ENCODE results near the gene SETD1A. TPM values are rescaled to one million over a fixed set of nuclear protein-coding genes. Genes with fewer than 3 reads are reported as not detected.
A peak's percentile ranks its signal among the peaks of the same experiment; 100 is the strongest.

SETD1A gene
- total and polyA plus RNA-seq, 5 experiments from 2014 or later = 0.35 to 44.3 (median 2.0) TPM

- no peak for ATAC-seq
- Mint-ChIP-seq H3K27ac (peak overlapping the region in 4 of 10 donors; percentile 41 to 78 (median 74)), H3K36me3 (no peaks in the 10 kb centered on the region), H3K27me3 (no peaks in the 10 kb centered on the region), H3K4me3 (peak overlapping the region in 1 of 10 donors; percentile 30), H3K4me1 (peaks cover 3 to 12% (median 8%) of the 10 kb centered on the region in 4 donors), H3K9me3 (no peaks in the 10 kb centered on the region)
- no peak for DNase-seq
- POLR2A ChIA-PET = interaction anchor here (1.2 kb wide), 1 partner anchor 119 kb away, joined by 3 read pairs; the partner anchor contains the start of gene KAT8
Observed at GRCh38 chr16:30998852-30999761, 41.6 kb downstream of the SETD1A start.

- POLR2A ChIA-PET = no interaction called here
- no peak for ATAC-seq
- no peak overlapping the region for H3K27ac Mint-ChIP-seq
- H3K27me3 Mint-ChIP-seq = no peaks in the 10 kb centered on the region
- H3K36me3 Mint-ChIP-seq = no peaks in the 10 kb centered on the region
- H3K9me3 Mint-ChIP-seq = no peaks in the 10 kb centered on the region
- DNase-seq = no peak
- peaks cover 3 to 8% (median 8%) of the 10 kb centered on the region in 4 donors for H3K4me1 Mint-ChIP-seq
- no peak overlapping the region for H3K4me3 Mint-ChIP-seq
Observed at GRCh38 chr16:31000671-31001382, 43.3 kb downstream of the SETD1A start.

- Mint-ChIP-seq H3K9me3 (no peaks in the 10 kb centered on the region), H3K27ac (no peak overlapping the region), H3K4me1 (peaks cover 1 to 3% (median 3%) of the 10 kb centered on the region in 4 donors), H3K4me3 (no peak overlapping the region), H3K27me3 (no peaks in the 10 kb centered on the region), H3K36me3 (no peaks in the 10 kb centered on the region)
- ATAC-seq (no peak), DNase-seq (no peak)
- POLR2A ChIA-PET = no interaction called here
Observed at GRCh38 chr16:31001507-31002249, 44.1 kb downstream of the SETD1A start.

- Mint-ChIP-seq H3K27me3 (no peaks in the 10 kb centered on the region), H3K9me3 (no peaks in the 10 kb centered on the region), H3K4me1 (peaks cover 0 to 1% (median 0%) of the 10 kb centered on the region in 4 donors), H3K27ac (no peak overlapping the region), H3K36me3 (no peaks in the 10 kb centered on the region), H3K4me3 (no peak overlapping the region)
- POLR2A ChIA-PET = interaction anchor here (0.6 kb wide), 1 partner anchor 8 kb away, joined by 5 read pairs; no protein-coding TSS in a partner anchor
- ATAC-seq = no peak
- DNase-seq = no peak
Observed at GRCh38 chr16:31002250-31002700, 44.7 kb downstream of the SETD1A start.

GRCh38 chr16:31002862-31003341 lies 45.3 kb downstream of the SETD1A start:
- no peak overlapping the region for H3K4me3 Mint-ChIP-seq
- peaks cover 0 to 1% (median 0%) of the 10 kb centered on the region in 4 donors for H3K4me1 Mint-ChIP-seq
- ATAC-seq = no peak
- POLR2A ChIA-PET = no interaction called here
- H3K27me3 Mint-ChIP-seq = no peaks in the 10 kb centered on the region
- no peak for DNase-seq
- peak overlapping the region in 1 of 10 donors; percentile 55 for H3K27ac Mint-ChIP-seq
- no peaks in the 10 kb centered on the region for H3K36me3 Mint-ChIP-seq
- H3K9me3 Mint-ChIP-seq = no peaks in the 10 kb centered on the region

GRCh38 chr16:31003744-31004143 lies 46.2 kb downstream of the SETD1A start:
- H3K4me1 Mint-ChIP-seq = peaks cover 0 to 1% (median 0%) of the 10 kb centered on the region in 4 donors
- POLR2A ChIA-PET = no interaction called here
- no peak for DNase-seq
- peak overlapping the region in 1 of 10 donors; percentile 57 for H3K27ac Mint-ChIP-seq
- H3K36me3 Mint-ChIP-seq = no peaks in the 10 kb centered on the region
- H3K4me3 Mint-ChIP-seq = no peak overlapping the region
- ATAC-seq = no peak
- no peaks in the 10 kb centered on the region for H3K9me3 Mint-ChIP-seq
- no peaks in the 10 kb centered on the region for H3K27me3 Mint-ChIP-seq

GRCh38 chr16:31004658-31005057 lies 47.1 kb downstream of the SETD1A start:
- POLR2A ChIA-PET = interaction anchor here (0.6 kb wide), 1 partner anchor 175 kb away, joined by 3 read pairs; the partner anchor contains the start of gene FUS

GRCh38 chr16:31005350-31006085 lies 48.0 kb downstream of the SETD1A start:
- H3K27ac Mint-ChIP-seq = no peak overlapping the region
- no peaks in the 10 kb centered on the region for H3K27me3 Mint-ChIP-seq
- H3K9me3 Mint-ChIP-seq = no peaks in the 10 kb centered on the region
- DNase-seq = no peak
- no peak overlapping the region for H3K4me3 Mint-ChIP-seq
- ATAC-seq = no peak
- POLR2A ChIA-PET = no interaction called here
- peaks cover 5 to 11% (median 7%) of the 10 kb centered on the region in 4 donors for H3K4me1 Mint-ChIP-seq
- no peaks in the 10 kb centered on the region for H3K36me3 Mint-ChIP-seq

More at GRCh38 chr16:31004658-31005057, 47.1 kb downstream of the SETD1A start:
- no peaks in the 10 kb centered on the region for H3K9me3 Mint-ChIP-seq
- H3K4me3 Mint-ChIP-seq = no peak overlapping the region
- H3K36me3 Mint-ChIP-seq = no peaks in the 10 kb centered on the region
- H3K27me3 Mint-ChIP-seq = no peaks in the 10 kb centered on the region
- H3K27ac Mint-ChIP-seq = no peak overlapping the region
- DNase-seq (no peak), ATAC-seq (no peak)
- peaks cover under 1 to 6% (median 3%) of the 10 kb centered on the region in 4 donors for H3K4me1 Mint-ChIP-seq

GRCh38 chr16:31006086-31006385 lies 48.5 kb downstream of the SETD1A start:
- ATAC-seq = no peak
- peak overlapping the region in 2 of 10 donors; percentile 13 to 74 for H3K27ac Mint-ChIP-seq
- no peaks in the 10 kb centered on the region for H3K27me3 Mint-ChIP-seq
- no peaks in the 10 kb centered on the region for H3K36me3 Mint-ChIP-seq
- POLR2A ChIA-PET = no interaction called here
- H3K9me3 Mint-ChIP-seq = no peaks in the 10 kb centered on the region
- DNase-seq = no peak
- H3K4me1 Mint-ChIP-seq = peaks cover 6 to 12% (median 10%) of the 10 kb centered on the region in 4 donors
- H3K4me3 Mint-ChIP-seq = no peak overlapping the region

GRCh38 chr16:31006589-31006988 lies 49.0 kb downstream of the SETD1A start:
- POLR2A ChIA-PET = interaction anchor here (1.0 kb wide), 1 partner anchor 87 kb away, joined by 3 read pairs; no protein-coding TSS in a partner anchor
- Mint-ChIP-seq H3K9me3 (no peaks in the 10 kb centered on the region), H3K36me3 (no peaks in the 10 kb centered on the region), H3K27ac (peak overlapping the region in 3 of 10 donors; percentile 13 to 74 (median 37)), H3K4me3 (no peak overlapping the region), H3K27me3 (peaks cover 0 to 4% (median 0%) of the 10 kb centered on the region in 5 donors), H3K4me1 (peaks cover 7 to 17% (median 15%) of the 10 kb centered on the region in 4 donors)
- DNase-seq = no peak
- ATAC-seq = no peak

- POLR2A ChIA-PET = no interaction called here
- no peak overlapping the region for H3K4me3 Mint-ChIP-seq
- H3K9me3 Mint-ChIP-seq = no peaks in the 10 kb centered on the region
- peak overlapping the region in 3 of 10 donors; percentile 22 to 67 (median 60) for H3K27ac Mint-ChIP-seq
- H3K36me3 Mint-ChIP-seq = no peaks in the 10 kb centered on the region
- H3K4me1 Mint-ChIP-seq = peaks cover 10 to 25% (median 20%) of the 10 kb centered on the region in 4 donors
- ATAC-seq = no peak
- no peak for DNase-seq
- H3K27me3 Mint-ChIP-seq = peaks cover 0 to 11% (median 5%) of the 10 kb centered on the region in 5 donors
Observed at GRCh38 chr16:31007684-31008083, 50.1 kb downstream of the SETD1A start.

GRCh38 chr16:31008149-31008548 lies 50.6 kb downstream of the SETD1A start:
- ATAC-seq (no peak), DNase-seq (no peak)
- Mint-ChIP-seq H3K9me3 (no peaks in the 10 kb centered on the region), H3K36me3 (no peaks in the 10 kb centered on the region), H3K27me3 (peaks cover 0 to 11% (median 7%) of the 10 kb centered on the region in 5 donors), H3K4me3 (no peak overlapping the region), H3K4me1 (peaks cover 10 to 27% (median 20%) of the 10 kb centered on the region in 4 donors), H3K27ac (no peak overlapping the region)
- POLR2A ChIA-PET = no interaction called here

Data from naive thymus-derived CD8-positive, alpha-beta T cell (primary cell).